OCI-LY3 (cell line): ENCODE results near the gene PLXNB1.

ENCODE experiments used
- H2AFZ ChIP-seq: fragments of 200-600, 300-600 bp; shearing (Covaris generic); 2 replicates; pipeline ENCODE4 v1.6.0; 2014; ENCODE audit warnings: antibody characterized with exemption, low read depth, low read length
- H3K27ac ChIP-seq: fragments of 200-600, 300-600 bp; sonication (generic); 2 replicates; pipeline ENCODE4 v1.5.1; 2014; ENCODE audit warnings: mild to moderate bottlenecking, low read length, moderate library complexity, mixed read lengths
- H3K27me3 ChIP-seq: fragments of 200-600, 300-600 bp; sonication (generic); 2 replicates; pipeline ENCODE4 v1.6.1; 2014; ENCODE audit warnings: low read depth, low read length, mixed read lengths
- H3K36me3 ChIP-seq: fragments of 200-600, 300-600 bp; sonication (generic); replicated peaks from 2 replicates; pipeline ENCODE3; 2014; ENCODE audit warnings: low read depth, low read length, mixed read lengths
- H3K4me1 ChIP-seq: fragments of 300-600, 200-600 bp; sonication (generic); 2 replicates; pipeline ENCODE4 v1.6.1; 2014; ENCODE audit warnings: low read length, mixed read lengths
- H3K4me2 ChIP-seq: fragments of 200-600, 300-600 bp; sonication (generic); 2 replicates; pipeline ENCODE4 v1.6.1; 2014; ENCODE audit warnings: low read length, mixed read lengths
- H3K4me3 ChIP-seq: fragments of 300-600, 200-600 bp; sonication (generic); 2 replicates; pipeline ENCODE4 v1.5.1; 2014; ENCODE audit warnings: antibody characterized with exemption, mild to moderate bottlenecking, low read length, moderate library complexity
- H3K79me2 ChIP-seq: fragments of 300-600, 200-600 bp; shearing (Covaris generic); 2 replicates; pipeline ENCODE4 v1.6.1; 2014; ENCODE audit warnings: mild to moderate bottlenecking, low read length, mixed read lengths
- H3K9ac ChIP-seq: fragments of 300-600, 200-600 bp; shearing (Covaris generic); 2 replicates; pipeline ENCODE4 v1.6.0; 2014; ENCODE audit warnings: mild to moderate bottlenecking, low read length, moderate library complexity
- H3K9me3 ChIP-seq: fragments of 200-600, 300-600 bp; shearing (Covaris generic); 2 replicates; pipeline ENCODE4 v1.6.1; 2014; ENCODE audit warnings: low read length, mixed read lengths; ENCODE audit not compliant: insufficient read depth
- H4K20me1 ChIP-seq: fragments of 200-600, 300-600 bp; sonication (generic); 2 replicates; pipeline ENCODE4 v1.6.1; 2016; ENCODE audit warnings: low read length, mixed read lengths; ENCODE audit not compliant: insufficient read depth
- CTCF ChIP-seq: fragments of 200-600, 300-600 bp; sonication (generic); IDR thresholded peaks from 2 replicates; pipeline ENCODE4 v1.5.1; 2014; ENCODE audit warnings: antibody characterized with exemption, low read length, low read depth
- EZH2phosphoT487 ChIP-seq: fragments of 200-600 bp; shearing (Covaris generic); IDR thresholded peaks from 2 replicates; pipeline ENCODE4 v1.6.1; 2018; ENCODE audit warnings: antibody characterized with exemption, mixed run types, low read depth

PLXNB1 gene

GRCh38 chr3:48409291-48410201 is 20.3 kb downstream of the PLXNB1 start:
- no peaks in the 10 kb centered on the region for H4K20me1 ChIP-seq
- H3K36me3 ChIP-seq = peaks cover 4% of the 10 kb centered on the region
- TF ChIP-seq CTCF (no peak), EZH2phosphoT487 (no peak)
- H3K9me3 ChIP-seq = no peaks in the 10 kb centered on the region
- no peaks in the 10 kb centered on the region for H3K79me2 ChIP-seq
- H3K9ac ChIP-seq = no peak overlapping the region
- no peaks in the 10 kb centered on the region for H3K4me1 ChIP-seq
- H3K4me2 ChIP-seq = no peak overlapping the region
- no peak overlapping the region for H3K4me3 ChIP-seq
- H3K27me3 ChIP-seq = no peaks in the 10 kb centered on the region
- no peak overlapping the region for H3K27ac ChIP-seq
- no peak overlapping the region for H2AFZ ChIP-seq

GRCh38 chr3:48408823-48409281 is 21.0 kb downstream of the PLXNB1 start:
- no peak overlapping the region for H3K4me2 ChIP-seq
- H3K4me1 ChIP-seq = no peaks in the 10 kb centered on the region
- H3K9ac ChIP-seq = no peak overlapping the region
- H3K27me3 ChIP-seq = no peaks in the 10 kb centered on the region
- no peaks in the 10 kb centered on the region for H3K9me3 ChIP-seq
- TF ChIP-seq EZH2phosphoT487 (no peak), CTCF (peak; percentile 38)
- no peak overlapping the region for H2AFZ ChIP-seq
- peaks cover 4% of the 10 kb centered on the region for H3K36me3 ChIP-seq
- no peaks in the 10 kb centered on the region for H4K20me1 ChIP-seq
- H3K27ac ChIP-seq = no peak overlapping the region
- H3K79me2 ChIP-seq = no peaks in the 10 kb centered on the region
- H3K4me3 ChIP-seq = no peak overlapping the region

- Histone ChIP-seq H3K9me3 (no peaks in the 10 kb centered on the region), H4K20me1 (no peaks in the 10 kb centered on the region), H2AFZ (no peak overlapping the region), H3K4me1 (no peaks in the 10 kb centered on the region), H3K9ac (no peak overlapping the region), H3K79me2 (no peaks in the 10 kb centered on the region), H3K4me2 (no peak overlapping the region), H3K36me3 (peaks cover 4% of the 10 kb centered on the region), H3K27ac (no peak overlapping the region), H3K4me3 (no peak overlapping the region), H3K27me3 (no peaks in the 10 kb centered on the region)
- TF ChIP-seq CTCF (no peak), EZH2phosphoT487 (no peak)
Measured at GRCh38 chr3:48407542-48408099, 22.3 kb downstream of the PLXNB1 start.

- no peak overlapping the region for H3K4me2 ChIP-seq
- peaks cover 4% of the 10 kb centered on the region for H3K36me3 ChIP-seq
- H3K9me3 ChIP-seq = no peaks in the 10 kb centered on the region
- H3K27ac ChIP-seq = no peak overlapping the region
- H3K27me3 ChIP-seq = no peaks in the 10 kb centered on the region
- no peak overlapping the region for H2AFZ ChIP-seq
- H4K20me1 ChIP-seq = no peaks in the 10 kb centered on the region
- no peaks in the 10 kb centered on the region for H3K79me2 ChIP-seq
- H3K9ac ChIP-seq = no peak overlapping the region
- no peak overlapping the region for H3K4me3 ChIP-seq
- no peaks in the 10 kb centered on the region for H3K4me1 ChIP-seq
- TF ChIP-seq EZH2phosphoT487 (no peak), CTCF (no peak)
Measured at GRCh38 chr3:48406443-48407431, 23.1 kb downstream of the PLXNB1 start.
